H1 (cell line): ENCODE measurements around the gene NEGR1. TPM values are rescaled to one million over a fixed set of nuclear protein-coding genes. Genes with fewer than 3 reads are reported as not detected.

Source experiments
- CTCF ChIA-PET: fragments of 300-600 bp; sonication (Branson Sonifier 250); formaldehyde crosslinking; loops from one replicate; lab custom pipeline; 2021; ENCODE audit not compliant: partially characterized antibody; lab: Charles Lee
- POLR2A ChIA-PET: fragments of 300-600 bp; sonication (Branson Sonifier 250); formaldehyde crosslinking; loops from one replicate; lab custom pipeline; 2021; ENCODE audit warnings: inconsistent platforms; ENCODE audit not compliant: partially characterized antibody; lab: Charles Lee
- DNase-seq, 2 experiments: peaks; one replicate each; pipeline versions ENCODE4 v3.0.0 to v3.0.0-alpha.2; 2010 to 2022; ENCODE audit warnings: low spot score in 2 of 2, low read depth in 1 of 2, mixed read lengths in 1 of 2
- FAIRE-seq: peaks from 2 replicates; lab custom pipeline; 2011; peaks lifted over from hg19 to GRCh38; lab: Jason Lieb, UNC
- H2AFZ ChIP-seq: 2 replicates; pipeline ENCODE4 v1.8.1; 2012; ENCODE audit warnings: low read length, inconsistent platforms
- H2AK5ac ChIP-seq: 2 replicates; pipeline ENCODE4 v1.6.1; 2013; ENCODE audit warnings: low read depth, low read length
- H2BK120ac ChIP-seq: replicated peaks from 2 replicates; pipeline ENCODE3; 2013; ENCODE audit warnings: low read depth, low read length, inconsistent platforms
- H2BK12ac ChIP-seq: 2 replicates; pipeline ENCODE4 v1.6.1; 2013; ENCODE audit warnings: low read depth, low read length
- H2BK15ac ChIP-seq: 2 replicates; pipeline ENCODE4 v1.6.1; 2013; ENCODE audit warnings: low read length
- H2BK20ac ChIP-seq: 2 replicates; pipeline ENCODE4 v1.6.1; 2013; ENCODE audit warnings: low read length
- H2BK5ac ChIP-seq: 2 replicates; pipeline ENCODE4 v1.6.1; 2013; ENCODE audit warnings: low read depth, low read length
- H3K14ac ChIP-seq: 2 replicates; pipeline ENCODE4 v1.6.1; 2013; ENCODE audit warnings: inconsistent platforms; ENCODE audit not compliant: insufficient read length
- H3K18ac ChIP-seq: 2 replicates; pipeline ENCODE4 v1.6.1; 2013; ENCODE audit warnings: low read length; ENCODE audit errors: extremely low read depth
- H3K23ac ChIP-seq: 2 replicates; pipeline ENCODE4 v1.6.1; 2013; ENCODE audit warnings: inconsistent platforms; ENCODE audit not compliant: insufficient read length
- H3K23me2 ChIP-seq: 2 replicates; pipeline ENCODE4 v1.6.1; 2013; ENCODE audit warnings: low read depth, low read length
- H3K27ac ChIP-seq: 2 replicates; pipeline ENCODE4 v1.6.1; 2011; ENCODE audit warnings: low read depth, low read length, inconsistent platforms
- H3K27me3 ChIP-seq, 4 experiments: replicated peaks in 1 of 4; 1 replicate in 1 of 4; 2 replicates in 3 of 4; pipeline versions ENCODE4 v1.6.1 to v1.8.1; 2011 to 2013; ENCODE audit warnings: low read length in 3 of 4, mild to moderate bottlenecking in 3 of 4, inconsistent platforms in 2 of 4, mixed read lengths in 2 of 4, moderate library complexity in 1 of 4; ENCODE audit not compliant: control insufficient read depth in 3 of 4, insufficient read depth in 3 of 4; ENCODE audit errors: extremely low read depth in 1 of 4
- H3K36me3 ChIP-seq, 4 experiments: 2 replicates each; pipeline versions ENCODE4 v1.6.1 to v1.8.1; 2011 to 2013; ENCODE audit warnings: mild to moderate bottlenecking in 4 of 4, low read length in 3 of 4, moderate library complexity in 2 of 4, control low read depth in 1 of 4, inconsistent platforms in 1 of 4; ENCODE audit not compliant: insufficient read depth in 4 of 4, control insufficient read depth in 2 of 4
- H3K4ac ChIP-seq: replicated peaks from 2 replicates; pipeline ENCODE3; 2013; ENCODE audit warnings: low read length, low read depth, mixed read lengths, inconsistent platforms; ENCODE audit not compliant: insufficient read length
- H3K4me1 ChIP-seq, 4 experiments: replicated peaks in 1 of 4; 1 replicate in 1 of 4; 2 replicates in 3 of 4; pipeline versions ENCODE4 v1.6.1 to v1.8.1; 2011 to 2013; ENCODE audit warnings: low read length in 3 of 4, inconsistent platforms in 2 of 4, mixed read lengths in 1 of 4; ENCODE audit not compliant: insufficient read depth in 4 of 4, control insufficient read depth in 3 of 4
- H3K4me2 ChIP-seq, 2 experiments: 2 replicates each; pipeline versions ENCODE4 v1.6.1 to v1.8.1; 2011 to 2013; ENCODE audit warnings: low read depth in 2 of 2, low read length in 2 of 2, control low read depth in 1 of 2, inconsistent platforms in 1 of 2, mild to moderate bottlenecking in 1 of 2; ENCODE audit not compliant: insufficient read depth in 1 of 2
- H3K4me3 ChIP-seq, 4 experiments: fragments of 200-600, 300-600 bp in 1 of 4; sonication (generic), shearing (Covaris generic), sonication (Bioruptor Twin) in 1 of 4; 2 replicates each; pipeline versions ENCODE4 v1.5.1 to v1.8.1; 2011 to 2016; ENCODE audit warnings: low read length in 4 of 4, low read depth in 3 of 4, control low read depth in 2 of 4, inconsistent platforms in 2 of 4, mild to moderate bottlenecking in 2 of 4, mixed read lengths in 1 of 4, moderate library complexity in 1 of 4; ENCODE audit not compliant: insufficient read depth in 2 of 4; ENCODE audit errors: extremely low read depth in 1 of 4
- H3K56ac ChIP-seq: replicated peaks from 2 replicates; pipeline ENCODE3; 2013; ENCODE audit warnings: low read depth, mild to moderate bottlenecking, mixed read lengths, low read length, inconsistent platforms; ENCODE audit not compliant: insufficient read length
- H3K79me1 ChIP-seq: 2 replicates; pipeline ENCODE4 v1.6.1; 2013; ENCODE audit warnings: low read depth, low read length, control low read depth
- H3K79me2 ChIP-seq, 2 experiments: 2 replicates each; pipeline versions ENCODE4 v1.6.1 to v1.8.1; 2012 to 2013; ENCODE audit warnings: low read length in 2 of 2, mild to moderate bottlenecking in 2 of 2, inconsistent platforms in 1 of 2; ENCODE audit not compliant: insufficient read depth in 2 of 2, control insufficient read depth in 1 of 2
- H3K9ac ChIP-seq, 4 experiments: replicated peaks in 1 of 4; 1 replicate in 1 of 4; 2 replicates in 3 of 4; pipeline versions ENCODE4 v1.6.1 to v1.8.1; 2011 to 2013; ENCODE audit warnings: low read depth in 3 of 4, low read length in 3 of 4, control low read depth in 2 of 4, mild to moderate bottlenecking in 2 of 4, moderate library complexity in 2 of 4, inconsistent platforms in 1 of 4; ENCODE audit errors: extremely low read depth in 1 of 4
- H3K9me3 ChIP-seq, 2 experiments: 2 replicates each; pipeline versions ENCODE4 v1.6.1 to v1.8.1; 2012 to 2013; ENCODE audit warnings: mild to moderate bottlenecking in 2 of 2, moderate library complexity in 2 of 2, control low read depth in 1 of 2, inconsistent platforms in 1 of 2, low read depth in 1 of 2, low read length in 1 of 2, mixed read lengths in 1 of 2; ENCODE audit not compliant: insufficient read depth in 2 of 2
- H4K20me1 ChIP-seq, 2 experiments: replicated peaks in 1 of 2; 2 replicates each; pipeline versions ENCODE3 to v1.8.1; 2011 to 2013; ENCODE audit warnings: inconsistent platforms in 2 of 2, low read length in 2 of 2, mild to moderate bottlenecking in 1 of 2; ENCODE audit not compliant: insufficient read depth in 2 of 2, control insufficient read depth in 1 of 2
- H4K5ac ChIP-seq: 2 replicates; pipeline ENCODE4 v1.6.1; 2013; ENCODE audit warnings: low read length, low read depth, mixed read lengths, inconsistent platforms; ENCODE audit not compliant: insufficient read length
- H4K8ac ChIP-seq: 2 replicates; pipeline ENCODE4 v1.8.0; 2013; ENCODE audit warnings: mild to moderate bottlenecking, moderate library complexity, low read length, inconsistent platforms; ENCODE audit not compliant: insufficient read depth; ENCODE audit errors: extremely low read depth
- H4K91ac ChIP-seq: replicated peaks from 2 replicates; pipeline ENCODE3; 2013; ENCODE audit warnings: low read length, mixed read lengths, inconsistent platforms; ENCODE audit not compliant: insufficient read length
- CBX5 ChIP-seq: fragments of 300-800, 300-1000 bp; sonication (generic); IDR thresholded peaks from 2 replicates; pipeline ENCODE4 v1.7.1; 2016; ENCODE audit warnings: antibody characterized with exemption, low read length, low read depth
- CBX8 ChIP-seq: fragments of 300-800, 300-1000 bp; sonication (generic); IDR thresholded peaks from 2 replicates; pipeline ENCODE4 v1.7.1; 2016; ENCODE audit warnings: low read depth, low read length, borderline replicate concordance
- CTBP2 ChIP-seq: IDR thresholded peaks from 2 replicates; pipeline ENCODE4 v1.7.0; 2011; ENCODE audit warnings: borderline replicate concordance, mild to moderate bottlenecking, moderate library complexity, mixed read lengths, low read length; ENCODE audit not compliant: insufficient read depth, insufficient read length
- EP300 ChIP-seq, 2 experiments: IDR thresholded peaks; 1 replicate in 1 of 2; 2 replicates in 1 of 2; pipeline ENCODE4 v1.6.1; 2011 to 2012; ENCODE audit warnings: low read depth in 2 of 2, low read length in 2 of 2, mild to moderate bottlenecking in 2 of 2, borderline replicate concordance in 1 of 2, inconsistent platforms in 1 of 2, moderate library complexity in 1 of 2
- GTF2F1 ChIP-seq: IDR thresholded peaks from 2 replicates; pipeline ENCODE4 v1.6.1; 2012; ENCODE audit warnings: low read depth, low read length, improper control_type of control experiment, borderline replicate concordance
- KDM4A ChIP-seq: IDR thresholded peaks from one replicate; pipeline ENCODE4 v1.7.1; 2012; ENCODE audit warnings: low read depth, mild to moderate bottlenecking, moderate library complexity, low read length, inconsistent platforms; ENCODE audit not compliant: severe bottlenecking
- MAFK ChIP-seq: IDR thresholded peaks from 2 replicates; pipeline ENCODE4 v1.6.1; 2012; ENCODE audit warnings: low read depth, mild to moderate bottlenecking, improper control_type of control experiment, low read length
- PHF8 ChIP-seq: fragments of 200-600 bp; sonication (generic); conservative IDR thresholded peaks from 2 replicates; pipeline ENCODE4 v1.7.1; 2012; ENCODE audit warnings: low read depth, mild to moderate bottlenecking, inconsistent platforms, low read length, moderate library complexity
- SIX5 ChIP-seq: IDR thresholded peaks from 2 replicates; pipeline ENCODE4 v1.6.1; 2011; ENCODE audit warnings: mild to moderate bottlenecking, low read depth, low read length
- SP1 ChIP-seq: IDR thresholded peaks from 2 replicates; pipeline ENCODE4 v1.6.1; 2011; ENCODE audit warnings: low read depth, low read length
- SP4 ChIP-seq: IDR thresholded peaks from 2 replicates; pipeline ENCODE4 v1.6.1; 2012; ENCODE audit warnings: low read length, inconsistent platforms
- SUZ12 ChIP-seq: fragments of 200-600 bp; sonication (generic); IDR thresholded peaks from 2 replicates; pipeline ENCODE4 v1.6.1; 2012; ENCODE audit warnings: mild to moderate bottlenecking, inconsistent platforms, low read length, moderate library complexity, mixed read lengths
- TAF1 ChIP-seq: IDR thresholded peaks from 2 replicates; pipeline ENCODE4 v1.6.1; 2011; ENCODE audit warnings: mild to moderate bottlenecking, low read depth, low read length
- TCF12 ChIP-seq: IDR thresholded peaks from 2 replicates; pipeline ENCODE4 v1.6.1; 2011; ENCODE audit warnings: low read depth, mild to moderate bottlenecking, low read length
- TEAD4 ChIP-seq: IDR thresholded peaks from 2 replicates; pipeline ENCODE4 v1.6.1; 2012; ENCODE audit warnings: low read depth, low read length, inconsistent platforms, mixed read lengths
- polyA plus RNA-seq, 7 experiments: library from polyadenylated mRNA; depleted of rRNA in 3 of 7; stranded (reverse) in 5 of 7; unstranded in 2 of 7; fragments of >200 nt in 5 of 7; fragments of 200-250 nt in 2 of 7; gene quantifications; 1 replicate in 5 of 7; 2 replicates in 1 of 7; 4 replicates in 1 of 7; pipeline versions ENCODE4 v1.2.1 to v1.2.3, GENCODE V29; 2011 to 2013; ENCODE audit warnings: missing spikeins in 2 of 7, mixed read lengths in 2 of 7
- total RNA-seq: library from RNA; stranded (reverse); fragmentation: NEBNext Ultra II Directional; extraction: Animal tissue kit (Norgen Biotek cat#: 25700); gene quantifications from 2 replicates; pipeline ENCODE4 v1.2.1, GENCODE V29; 2021
- TF ChIP-seq, protein P1 (sequence below): IDR thresholded peaks from 2 replicates; pipeline ENCODE4 v1.6.1; 2012; ENCODE audit warnings: inconsistent platforms

Gene NEGR1
- total and polyA plus RNA-seq, 2 of the 8 experiments (the other 6 are each of a cell fraction or from before 2014, with no cell fraction given): 0.71 to 1.3 TPM

DNA sequence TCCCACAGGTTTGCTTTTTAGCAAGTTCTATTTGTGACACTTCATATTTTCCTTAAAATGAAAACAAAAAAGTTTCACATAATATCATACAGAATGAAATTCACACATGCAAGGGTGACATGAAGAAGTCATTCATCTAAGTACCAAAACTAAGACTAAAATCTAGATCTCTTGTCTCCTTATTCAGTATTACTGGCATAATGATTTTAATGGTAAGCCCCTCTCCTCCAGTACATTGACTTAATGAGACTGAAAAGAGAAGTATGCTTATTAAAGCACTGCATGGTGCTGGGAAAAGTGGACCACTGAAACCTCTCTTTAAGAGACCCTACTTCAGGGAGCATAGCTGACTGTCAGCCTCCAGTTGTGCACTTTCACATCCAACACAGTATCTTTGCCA is 99.5 kb downstream of the NEGR1 start:
- H4K8ac ChIP-seq: no peak overlapping the region
- ChIA-PET CTCF (no interaction called here), POLR2A (no interaction called here)
- TF ChIP-seq SP1: no peak
- no peak for TF ChIP-seq KDM4A
- no peak for TF ChIP-seq EP300 (IDR thresholded peaks at IDR 0.05; ENCODE audit: borderline replicate concordance in 1 of 2, low read depth in 2 of 2, low read length in 2 of 2)
- no peak for TF ChIP-seq CBX8
- no peak for TF ChIP-seq GTF2F1
- no peak for TF ChIP-seq SIX5
- TF ChIP-seq TAF1: no peak
- TF ChIP-seq SP4: no peak
- no peak for TF ChIP-seq TEAD4
- no peak for TF ChIP-seq CBX5
- no peak for TF ChIP-seq PHF8
- no peak for TF ChIP-seq MAFK
- no peak for TF ChIP-seq SUZ12
- no peak for TF ChIP-seq CTBP2
- TF ChIP-seq, protein P1, sequence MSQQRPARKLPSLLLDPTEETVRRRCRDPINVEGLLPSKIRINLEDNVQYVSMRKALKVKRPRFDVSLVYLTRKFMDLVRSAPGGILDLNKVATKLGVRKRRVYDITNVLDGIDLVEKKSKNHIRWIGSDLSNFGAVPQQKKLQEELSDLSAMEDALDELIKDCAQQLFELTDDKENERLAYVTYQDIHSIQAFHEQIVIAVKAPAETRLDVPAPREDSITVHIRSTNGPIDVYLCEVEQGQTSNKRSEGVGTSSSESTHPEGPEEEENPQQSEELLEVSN: no peak
- TF ChIP-seq TCF12: no peak

More for the DNA sequence above, 99.5 kb downstream of the NEGR1 start:
- H3K4me3 ChIP-seq: no peak overlapping the region
- H2BK20ac ChIP-seq: no peak overlapping the region
- H4K20me1 ChIP-seq: no peaks in the 10 kb centered on the region
- H4K91ac ChIP-seq: no peak overlapping the region
- no peak overlapping the region for H2BK15ac ChIP-seq
- no peaks in the 10 kb centered on the region for H3K27me3 ChIP-seq
- no peaks in the 10 kb centered on the region for H3K79me2 ChIP-seq
- H3K14ac ChIP-seq: no peak overlapping the region
- H3K27ac ChIP-seq: no peak overlapping the region
- DNase-seq (no peak), FAIRE-seq (no peak)
- H3K4me1 ChIP-seq: no peaks in the 10 kb centered on the region
- H3K23ac ChIP-seq: no peak overlapping the region
- no peak overlapping the region for H3K4ac ChIP-seq
- H4K5ac ChIP-seq: no peak overlapping the region
- no peak overlapping the region for H3K56ac ChIP-seq
- no peak overlapping the region for H2AFZ ChIP-seq
- H3K9me3 ChIP-seq: no peaks in the 10 kb centered on the region
- no peaks in the 10 kb centered on the region for H3K79me1 ChIP-seq
- no peak overlapping the region for H3K9ac ChIP-seq
- H2BK5ac ChIP-seq: no peak overlapping the region
- H3K18ac ChIP-seq: no peak overlapping the region
- no peak overlapping the region for H3K4me2 ChIP-seq
- H2AK5ac ChIP-seq: no peak overlapping the region
- H3K36me3 ChIP-seq: no peaks in the 10 kb centered on the region
- no peaks in the 10 kb centered on the region for H3K23me2 ChIP-seq
- no peak overlapping the region for H2BK120ac ChIP-seq
- H2BK12ac ChIP-seq: no peak overlapping the region
